ENCODE results near the gene PPAN.

Gene PPAN

DNA sequence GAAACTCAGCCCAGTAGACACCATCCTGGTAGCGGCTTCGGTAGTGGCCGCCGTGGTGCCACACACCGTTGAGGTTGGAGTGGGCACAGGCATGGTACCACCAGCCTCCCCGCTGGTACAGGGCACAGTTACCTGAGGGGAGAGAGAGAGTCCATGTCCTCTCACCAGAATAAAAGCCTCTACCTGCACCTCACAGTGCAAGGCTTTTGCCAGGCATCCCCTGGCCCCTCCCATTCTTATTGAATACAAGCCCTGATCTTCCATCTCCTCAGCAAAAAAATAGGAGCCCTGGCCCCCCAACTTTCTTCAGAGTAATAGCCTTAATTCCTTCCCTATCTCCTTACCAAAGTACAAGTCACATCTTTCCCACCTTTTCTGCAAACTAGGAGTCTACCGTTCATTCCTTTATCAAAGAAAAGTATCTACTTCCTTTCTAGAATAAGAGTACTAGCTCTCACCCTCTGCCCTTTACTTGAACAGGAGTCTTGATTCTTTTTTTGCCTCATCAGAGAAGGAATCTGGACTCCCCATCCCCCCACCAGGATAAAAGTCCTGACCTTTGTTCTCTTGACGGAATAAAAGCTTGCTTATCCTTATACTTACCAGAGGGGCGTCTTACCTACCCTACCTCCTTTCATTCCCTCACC, 13.4 kb upstream of the PPAN start:
- DNase-seq (ENCODE audit: low read depth in 2 of 2): no peak

DNA sequence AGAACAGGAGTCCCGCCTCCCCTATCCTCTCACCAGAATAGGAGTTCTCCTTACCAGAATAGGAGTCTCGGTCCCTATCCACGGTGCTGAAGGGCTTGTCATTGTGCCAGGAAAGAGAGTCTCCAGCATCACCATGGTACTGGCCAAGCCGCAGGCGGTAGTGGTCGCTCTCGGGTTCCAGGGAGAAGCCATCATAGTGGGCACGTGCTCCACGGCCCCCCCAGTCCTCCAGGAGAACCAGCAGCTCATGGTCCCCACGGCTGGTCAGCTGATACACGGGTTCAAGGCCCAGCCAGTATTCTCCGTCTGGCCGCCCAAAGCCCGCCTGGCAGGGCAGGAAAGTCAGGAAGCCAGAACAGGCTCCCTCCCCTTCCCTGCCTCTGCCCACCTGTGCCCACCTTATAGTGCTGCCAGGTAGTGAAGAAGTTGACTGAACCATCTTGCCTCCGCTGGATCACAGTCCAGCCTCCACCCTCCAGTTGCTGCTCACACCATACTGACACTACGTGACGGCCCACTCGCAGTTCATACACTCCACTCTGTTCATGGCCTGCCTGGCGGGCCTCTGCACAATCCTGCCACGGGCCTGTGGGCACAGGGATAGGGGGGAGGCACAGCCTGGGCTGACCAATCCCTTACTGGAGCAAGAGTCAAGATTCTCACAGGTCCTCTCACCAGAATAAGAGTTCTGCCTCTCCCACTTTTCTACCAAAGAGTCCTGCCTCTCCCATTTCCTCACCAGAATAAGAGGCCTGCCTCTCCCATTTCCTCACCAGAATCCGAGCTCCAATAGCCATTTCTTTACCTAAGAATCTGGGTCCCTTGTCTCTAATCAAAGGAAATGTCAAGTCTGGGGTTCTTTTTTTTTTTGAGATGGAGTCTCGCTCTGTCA, 12.6 kb upstream of the PPAN start:
- DNase-seq (ENCODE audit: low read depth in 2 of 2): no peak

DNA sequence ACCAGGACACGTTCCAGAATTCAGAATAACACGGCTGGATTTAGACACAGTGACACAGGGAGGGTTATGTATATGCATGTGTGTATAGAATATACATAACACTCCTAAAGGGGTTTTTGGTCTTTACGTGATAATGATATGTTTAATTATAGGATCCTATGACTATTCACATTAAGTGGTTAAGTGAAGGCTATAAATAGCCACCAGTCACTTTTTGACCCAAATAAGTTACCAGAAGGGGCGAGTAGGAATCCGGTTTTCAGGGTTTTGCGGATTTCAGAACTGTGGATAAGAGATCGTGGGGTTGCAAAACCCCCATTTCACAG, 10.6 kb upstream of the PPAN start:
- DNase-seq (ENCODE audit: low read depth in 2 of 2): no peak

DNA sequence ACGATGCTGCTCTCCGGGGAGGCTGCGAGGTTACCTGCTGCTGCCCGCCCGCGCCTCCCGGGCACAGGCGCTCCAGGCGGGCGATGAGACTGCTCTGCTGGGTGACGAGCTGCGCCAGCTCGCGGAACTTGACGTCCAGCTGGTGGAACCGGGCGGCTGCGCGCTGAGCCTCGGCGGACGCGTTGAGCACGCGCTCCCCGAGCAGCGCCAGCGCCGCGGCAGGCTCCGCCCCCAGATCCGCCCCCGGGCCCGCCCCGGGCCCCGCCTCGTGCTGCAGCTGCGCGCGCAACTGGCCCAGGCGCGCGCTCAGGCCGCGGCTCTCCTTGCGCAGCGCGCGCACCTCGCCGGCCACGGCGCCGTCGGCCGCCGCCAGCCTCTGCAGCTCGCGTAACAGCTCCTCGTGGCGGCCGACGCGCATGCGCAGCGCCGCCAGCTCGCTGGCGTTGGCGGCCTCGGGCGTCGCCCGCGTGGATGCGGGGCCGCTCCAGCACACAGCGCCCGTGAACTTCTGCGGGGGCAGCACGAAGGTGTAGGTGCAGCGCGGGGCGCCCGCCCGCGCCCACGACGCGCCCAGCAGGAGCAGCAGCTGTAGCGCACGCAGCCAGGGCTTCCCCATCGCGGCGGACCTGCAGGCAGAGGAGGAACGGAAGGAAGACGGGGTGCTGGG, 10.1 kb upstream of the PPAN start:
- DNase-seq (ENCODE audit: low read depth in 2 of 2): peak; percentile 80 to 81

DNA sequence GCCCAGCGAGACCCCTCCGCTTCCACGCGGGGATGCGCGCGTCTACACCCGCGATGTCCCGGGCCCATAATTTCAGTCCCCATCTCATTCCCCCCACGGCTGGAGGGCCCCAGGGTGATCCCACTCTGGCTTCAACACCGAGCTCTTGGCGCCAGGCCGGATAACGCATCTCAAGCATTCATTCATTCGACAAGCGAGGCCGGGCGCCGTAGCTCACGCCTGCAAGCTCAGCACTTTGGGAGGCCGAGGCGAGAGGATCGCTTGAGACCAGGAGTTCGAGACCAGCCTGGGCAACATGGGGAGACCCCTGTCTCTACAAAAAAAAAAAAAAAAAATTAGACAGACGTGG, 9.6 kb upstream of the PPAN start:
- no peak for DNase-seq (ENCODE audit: low read depth in 2 of 2)

DNA sequence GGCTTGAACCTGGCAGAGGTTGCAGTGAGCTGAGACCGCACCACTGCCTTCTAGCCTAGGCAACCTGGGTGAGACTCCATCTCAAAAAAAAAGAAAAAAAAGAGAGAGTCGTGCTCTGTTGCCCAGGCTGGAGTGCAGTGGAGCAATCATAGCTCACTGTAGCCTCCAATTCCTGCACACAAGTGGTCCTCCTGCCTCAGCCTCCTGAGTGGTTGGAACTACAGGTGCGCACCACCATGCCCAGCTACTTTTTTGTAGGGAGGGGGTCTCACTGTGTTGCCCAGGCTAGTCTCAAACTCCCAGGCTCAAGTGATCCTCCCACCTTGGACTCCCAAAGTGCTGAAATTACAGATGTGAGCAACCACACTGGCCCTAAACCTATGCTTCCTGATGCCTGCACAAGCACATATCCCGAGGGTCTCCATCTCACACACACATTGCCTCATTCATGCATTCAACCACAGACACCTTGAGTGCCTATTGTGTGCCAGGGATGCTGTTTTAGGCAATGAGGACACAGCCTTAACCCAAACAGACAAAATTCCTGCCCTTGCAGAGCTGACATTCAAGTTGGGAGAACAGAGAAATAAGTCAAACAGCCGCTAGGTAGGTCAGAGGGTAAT, 5.9 kb upstream of the PPAN start:
- no peak for DNase-seq (ENCODE audit: low read depth in 2 of 2)

DNA sequence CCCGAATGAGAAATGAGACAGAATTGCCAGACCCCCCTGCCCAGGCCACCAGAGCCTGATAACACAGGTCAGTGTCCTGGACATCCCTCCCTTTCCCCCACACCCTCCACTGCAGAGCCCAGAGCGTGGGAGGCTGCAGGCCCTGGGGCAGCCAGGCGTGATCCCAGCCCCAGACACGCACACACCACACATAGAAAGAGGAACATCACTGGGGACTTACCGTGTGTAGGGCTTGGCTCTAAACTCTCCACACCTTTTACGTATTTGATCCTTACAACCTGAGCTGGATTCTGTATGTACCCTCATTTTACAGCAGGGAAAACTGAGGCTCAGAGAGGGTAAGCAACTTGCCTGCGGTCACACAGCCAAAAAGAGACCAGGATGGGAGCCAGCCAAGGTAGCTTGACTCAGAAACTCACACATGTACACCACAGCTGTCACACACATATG, 3.4 kb upstream of the PPAN start:
- no peak for DNase-seq (ENCODE audit: low read depth in 2 of 2)

DNA sequence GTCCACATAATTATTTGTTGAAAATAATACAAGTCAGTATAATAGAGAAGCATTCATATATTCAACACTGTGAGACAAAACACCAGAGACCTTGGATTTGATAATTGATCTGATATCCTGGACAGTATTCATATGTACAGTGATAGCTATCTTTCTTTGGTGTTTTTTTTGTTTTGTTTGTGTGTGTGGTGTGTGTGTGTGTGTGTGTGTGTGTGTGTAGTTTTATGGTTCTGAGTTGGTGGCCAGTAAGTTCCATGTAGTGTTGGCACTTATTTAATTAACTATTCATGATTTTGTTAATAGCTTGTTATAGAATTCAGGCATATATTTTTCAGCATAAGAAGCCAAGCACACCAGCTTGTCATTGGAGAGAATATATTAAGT, 2.0 kb upstream of the PPAN start:
- DNase-seq (ENCODE audit: low read depth in 2 of 2): no peak

DNA sequence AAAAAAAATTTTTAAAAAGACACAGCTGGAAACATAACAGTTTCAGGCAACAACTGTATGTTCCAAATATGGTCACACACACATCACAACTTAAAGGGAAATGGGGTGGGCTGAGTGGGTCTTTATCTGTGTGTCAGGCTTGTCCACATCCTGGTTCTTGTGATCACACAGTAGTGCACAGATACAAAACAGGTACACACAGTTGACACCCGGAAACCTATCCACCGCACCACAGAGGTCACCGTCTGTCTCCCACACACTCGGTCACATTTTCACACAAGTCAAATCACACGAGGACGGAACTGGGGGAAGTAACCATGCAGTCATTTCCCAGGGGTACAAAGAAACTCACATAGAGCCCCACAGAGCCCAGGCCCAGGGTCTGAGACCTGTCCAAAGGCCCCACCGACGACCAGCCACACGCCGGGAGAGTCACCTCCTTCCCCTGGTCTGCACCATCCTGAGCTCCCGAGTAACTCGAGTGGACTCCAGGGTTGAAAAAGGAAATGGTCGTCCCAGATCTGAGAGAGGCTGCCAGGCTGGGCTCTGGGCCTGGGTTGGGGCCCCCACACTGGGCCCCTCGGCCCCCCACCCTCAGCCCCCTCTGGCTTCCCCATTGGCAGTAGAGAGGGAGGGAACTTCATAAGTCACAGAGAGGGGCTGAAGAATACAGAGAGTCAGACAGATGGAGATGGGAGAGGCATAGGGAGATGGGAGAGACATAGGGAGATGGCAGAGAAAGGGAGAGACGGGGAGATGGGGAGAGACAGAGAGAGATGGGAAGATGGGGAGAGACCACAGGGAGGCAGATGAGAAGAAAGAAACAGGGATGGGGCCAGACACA, 1.3 kb upstream of the PPAN start:
- DNase-seq (ENCODE audit: low read depth in 2 of 2): peak in 1 of 2 donors; percentile 64

DNA sequence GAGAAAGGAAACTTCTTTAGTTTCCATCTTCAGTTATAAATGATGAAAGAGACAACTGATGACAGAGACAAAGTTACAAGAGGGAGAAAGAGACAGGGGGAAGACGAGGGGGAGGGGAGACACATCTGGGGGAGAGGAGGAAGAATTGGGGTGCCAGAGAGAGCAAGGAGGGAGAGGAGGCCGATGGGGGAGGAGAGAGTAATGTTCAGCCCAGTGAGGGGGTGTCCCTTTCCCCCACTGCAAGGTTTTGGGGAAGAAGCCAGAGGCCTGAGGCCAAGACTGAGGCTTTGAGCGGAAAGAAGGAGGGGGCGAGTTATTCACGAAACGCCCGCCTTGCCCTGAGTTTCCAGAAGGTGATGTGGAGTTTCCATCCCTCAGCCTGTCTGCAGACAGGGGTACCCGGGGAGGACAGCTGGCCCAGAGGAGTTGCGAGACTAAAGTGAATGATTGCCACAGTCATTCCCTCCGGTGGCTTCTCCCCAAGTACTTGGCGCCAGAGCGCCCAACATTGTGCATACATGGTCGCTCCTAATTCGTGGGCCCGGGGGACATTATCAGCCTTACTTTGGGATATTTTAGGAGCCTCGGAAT, 558 bp upstream of the PPAN start:
- peak; percentile 74 to 75 for DNase-seq (ENCODE audit: low read depth in 2 of 2)

DNA sequence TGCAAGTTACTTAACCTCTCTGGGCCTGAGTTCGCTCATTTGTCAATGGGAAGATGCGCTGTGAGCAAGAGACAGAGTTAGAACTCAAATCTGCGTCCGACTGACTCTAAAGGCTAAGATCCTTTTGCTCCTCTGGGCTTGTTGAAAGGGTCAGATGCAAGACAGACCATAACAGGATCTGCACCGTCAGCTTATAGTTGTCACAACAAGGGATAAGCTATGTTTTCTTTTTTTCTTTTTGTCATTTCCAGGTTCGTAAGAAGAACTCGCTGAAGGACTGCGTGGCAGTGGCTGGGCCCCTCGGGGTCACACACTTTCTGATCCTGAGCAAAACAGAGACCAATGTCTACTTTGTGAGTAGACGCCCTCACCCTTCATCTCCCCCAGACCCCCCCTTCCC, 1.1 kb downstream of the PPAN start:
- no peak for DNase-seq (ENCODE audit: low read depth in 2 of 2)

DNA sequence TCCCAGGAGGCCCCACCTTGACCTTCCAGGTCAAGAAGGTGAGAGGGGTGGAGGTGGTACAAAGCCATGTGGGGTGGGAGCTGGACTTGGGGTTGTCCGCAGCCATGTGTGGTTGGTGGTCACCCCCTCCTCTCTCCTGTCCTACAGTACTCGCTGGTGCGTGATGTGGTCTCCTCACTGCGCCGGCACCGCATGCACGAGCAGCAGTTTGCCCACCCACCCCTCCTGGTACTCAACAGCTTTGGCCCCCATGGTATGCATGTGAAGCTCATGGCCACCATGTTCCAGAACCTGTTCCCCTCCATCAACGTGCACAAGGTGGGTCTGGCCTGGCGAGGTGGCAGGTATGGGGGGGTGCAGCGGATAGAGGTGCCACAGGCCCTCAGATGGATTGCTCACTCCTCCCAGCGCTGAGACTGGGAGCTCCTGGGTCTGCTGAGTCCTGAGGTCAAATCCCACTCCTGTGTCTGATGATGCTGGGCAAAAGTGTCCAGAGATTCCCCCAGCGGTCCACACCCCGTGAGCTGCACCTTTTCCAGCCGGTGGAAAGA, 1.7 kb downstream of the PPAN start:
- no peak for DNase-seq (ENCODE audit: low read depth in 2 of 2)

DNA sequence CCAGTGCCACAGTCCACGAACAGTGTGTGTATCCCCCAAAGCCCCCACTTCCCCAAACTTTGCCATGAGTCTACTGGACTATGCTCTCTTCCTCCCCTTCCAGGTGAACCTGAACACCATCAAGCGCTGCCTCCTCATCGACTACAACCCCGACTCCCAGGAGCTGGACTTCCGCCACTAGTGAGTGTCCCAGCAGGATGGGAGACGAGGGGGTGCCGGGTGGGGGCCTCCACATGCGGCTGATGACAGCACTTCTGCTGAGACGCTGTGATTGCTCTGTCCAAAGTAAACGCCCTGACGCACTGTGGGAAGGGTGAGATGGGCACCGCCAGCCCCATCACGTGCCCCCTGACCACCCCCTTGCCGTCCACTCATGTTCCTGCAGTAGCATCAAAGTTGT, 3.4 kb downstream of the PPAN start:
- no peak for DNase-seq (ENCODE audit: low read depth in 2 of 2)

DNA sequence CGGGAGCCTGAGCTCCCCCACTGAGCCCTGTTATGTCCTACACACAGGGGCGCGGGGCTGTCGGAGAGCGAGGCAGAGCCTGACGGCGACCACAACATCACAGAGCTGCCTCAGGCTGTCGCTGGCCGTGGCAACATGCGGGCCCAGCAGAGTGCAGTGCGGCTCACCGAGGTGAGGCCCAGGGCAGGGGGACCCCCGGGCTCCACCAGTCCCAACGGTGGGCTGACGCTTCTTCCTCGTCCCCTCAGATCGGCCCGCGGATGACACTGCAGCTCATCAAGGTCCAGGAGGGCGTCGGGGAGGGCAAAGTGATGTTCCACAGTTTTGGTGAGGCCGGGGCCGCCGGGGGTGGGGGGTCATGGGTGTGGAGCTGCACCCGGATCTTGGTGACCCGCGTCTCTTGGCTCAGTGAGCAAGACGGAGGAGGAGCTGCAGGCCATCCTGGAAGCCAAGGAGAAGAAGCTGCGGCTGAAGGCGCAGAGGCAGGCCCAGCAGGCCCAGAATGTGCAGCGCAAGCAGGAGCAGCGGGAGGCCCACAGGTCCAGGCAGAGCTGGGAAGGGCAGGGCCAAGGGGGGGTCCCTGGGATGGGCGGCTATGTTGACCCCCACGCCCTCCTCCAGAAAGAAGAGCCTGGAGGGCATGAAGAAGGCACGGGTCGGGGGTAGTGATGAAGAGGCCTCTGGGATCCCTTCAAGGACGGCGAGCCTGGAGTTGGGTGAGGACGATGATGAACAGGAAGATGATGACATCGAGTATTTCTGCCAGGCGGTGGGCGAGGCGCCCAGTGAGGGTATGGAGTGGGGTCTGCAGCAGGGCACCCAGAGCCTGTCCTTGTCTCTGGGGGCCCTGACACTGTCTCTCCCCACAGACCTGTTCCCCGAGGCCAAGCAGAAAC, 4.2 kb downstream of the PPAN start:
- DNase-seq (ENCODE audit: low read depth in 2 of 2): no peak

DNA sequence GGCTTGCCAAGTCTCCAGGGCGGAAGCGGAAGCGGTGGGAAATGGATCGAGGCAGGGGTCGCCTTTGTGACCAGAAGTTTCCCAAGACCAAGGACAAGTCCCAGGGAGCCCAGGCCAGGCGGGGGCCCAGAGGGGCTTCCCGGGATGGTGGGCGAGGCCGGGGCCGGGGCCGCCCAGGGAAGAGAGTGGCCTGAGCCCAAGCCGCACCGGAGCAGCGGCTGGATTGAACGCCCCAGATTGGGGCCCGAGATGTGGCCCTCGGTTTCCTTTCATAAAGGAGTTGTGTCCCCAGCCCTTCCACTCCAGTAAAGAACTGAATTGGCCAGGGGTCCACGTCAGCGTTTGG, 4.8 kb downstream of the PPAN start:
- DNase-seq (ENCODE audit: low read depth in 2 of 2): no peak

DNA sequence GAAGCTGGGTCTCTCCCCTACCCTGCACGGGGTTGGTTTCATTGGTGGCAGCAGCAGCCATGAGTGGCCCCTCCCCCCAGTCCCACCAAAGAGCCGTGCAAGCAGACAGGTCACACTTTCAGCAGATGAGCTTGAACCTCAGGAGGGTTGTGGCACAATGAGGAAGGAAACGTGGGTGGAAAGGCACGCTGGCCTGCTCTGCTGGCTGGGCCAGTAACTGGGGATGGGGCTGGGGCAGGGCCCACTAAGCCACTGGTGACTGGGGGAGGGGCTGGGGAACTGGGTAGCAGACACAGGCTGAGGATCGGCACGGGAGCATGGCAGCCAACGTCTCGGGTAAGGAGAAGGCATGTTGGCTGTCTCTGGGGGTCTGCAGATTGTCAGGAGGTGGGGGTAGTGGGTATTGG, 5.2 kb downstream of the PPAN start, which contains the start of gene P2RY11:
Gene P2RY11 (plus strand): TSS at position 289 of the 407 bp plus-strand sequence. CDS start 29 bp downstream, at position 318.
- no peak for DNase-seq (ENCODE audit: low read depth in 2 of 2)

DNA sequence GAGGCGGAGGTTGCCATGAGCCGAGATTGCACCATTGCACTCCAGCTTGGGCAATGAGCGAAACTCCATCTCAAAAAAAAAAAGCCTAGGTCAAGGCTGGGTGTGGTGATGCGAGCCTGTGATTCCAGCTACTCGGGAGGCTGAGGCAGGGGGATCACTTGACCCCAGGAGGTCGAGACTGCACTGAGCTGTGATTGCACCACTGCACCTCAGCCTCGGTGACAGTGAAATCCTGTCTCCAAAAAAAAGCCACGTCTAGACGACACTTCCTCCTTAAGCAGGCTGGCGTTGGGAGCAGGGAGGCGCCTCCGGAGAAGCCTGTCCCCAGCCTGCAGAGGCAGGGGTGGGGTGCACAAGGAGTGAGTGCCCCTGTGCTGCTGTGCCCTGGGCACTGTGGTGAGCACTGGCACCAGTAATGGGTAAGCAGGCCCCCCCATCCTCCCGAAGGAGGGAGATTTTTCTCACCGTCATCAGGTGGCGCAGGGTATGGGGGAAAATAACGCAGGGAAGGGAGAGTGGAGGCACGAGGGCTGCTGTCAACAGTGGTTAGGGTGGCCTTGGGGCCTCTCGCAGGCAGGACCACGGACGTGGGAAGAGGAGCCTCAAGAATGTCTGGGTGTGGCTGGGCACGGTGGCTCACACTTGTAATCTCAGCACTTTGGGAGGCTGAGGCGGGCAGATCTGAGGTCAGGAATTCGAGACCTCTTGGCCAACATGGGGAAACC, 6.0 kb downstream of the PPAN start:
- no peak for DNase-seq (ENCODE audit: low read depth in 2 of 2)

DNA sequence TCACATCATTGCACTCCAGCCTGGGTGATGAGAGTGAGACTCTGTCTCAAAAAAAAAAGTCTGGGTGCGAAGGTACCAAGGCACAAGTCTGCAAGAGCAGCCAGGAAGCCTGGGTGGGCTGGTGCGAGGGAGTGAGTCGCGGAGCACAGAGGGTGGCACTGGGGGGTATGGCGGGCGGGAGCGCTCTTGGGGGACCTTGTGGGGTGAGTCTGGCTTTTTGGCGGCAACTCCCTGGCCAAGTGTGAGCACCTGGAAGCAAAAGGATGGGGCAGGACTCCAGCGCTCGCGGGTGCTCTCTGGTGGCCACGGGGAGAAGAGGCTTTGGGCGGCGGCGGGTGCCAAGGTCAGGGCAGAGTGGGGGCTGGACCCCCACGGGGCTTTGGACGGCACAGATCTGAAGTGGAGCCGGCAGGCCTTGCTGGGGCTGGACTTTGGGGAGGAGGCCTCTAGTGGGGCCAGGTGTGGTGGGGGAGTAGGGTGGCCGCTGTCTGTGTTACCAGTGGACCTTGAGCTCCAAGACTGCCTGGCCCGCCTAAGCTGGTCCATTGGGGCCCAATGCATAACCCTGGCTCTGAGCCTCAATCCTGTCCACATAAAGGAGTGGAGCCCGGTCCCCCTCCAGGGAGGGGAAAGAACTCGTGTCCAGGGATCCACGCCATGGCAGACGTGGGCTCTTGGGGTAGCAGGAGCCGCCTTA, 6.9 kb downstream of the PPAN start:
- peak; percentile 61 to 68 for DNase-seq (ENCODE audit: low read depth in 2 of 2)

DNA sequence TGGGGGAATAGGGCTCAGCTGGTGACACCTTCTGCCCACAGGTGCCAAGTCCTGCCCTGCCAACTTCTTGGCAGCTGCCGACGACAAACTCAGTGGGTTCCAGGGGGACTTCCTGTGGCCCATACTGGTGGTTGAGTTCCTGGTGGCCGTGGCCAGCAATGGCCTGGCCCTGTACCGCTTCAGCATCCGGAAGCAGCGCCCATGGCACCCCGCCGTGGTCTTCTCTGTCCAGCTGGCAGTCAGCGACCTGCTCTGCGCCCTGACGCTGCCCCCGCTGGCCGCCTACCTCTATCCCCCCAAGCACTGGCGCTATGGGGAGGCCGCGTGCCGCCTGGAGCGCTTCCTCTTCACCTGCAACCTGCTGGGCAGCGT, 7.4 kb downstream of the PPAN start:
- no peak for DNase-seq (ENCODE audit: low read depth in 2 of 2)

All from activated CD4-positive, alpha-beta T cell treated with anti-CD3 and anti-CD28 coated beads for 24 hours (primary cell).